Body of pancreas (tissue), 4 donors: ENCODE results near the gene IL4R.

Source experiments
- POLR2A ChIP-seq, 3 donors: fragments of 450-650 bp; IDR thresholded peaks; one replicate each; pipeline ENCODE4 v1.6.1; 2016; ENCODE audit warnings: antibody characterized with exemption in 3 of 3, mild to moderate bottlenecking in 2 of 3
- TF ChIP-seq, protein P1 (sequence below), 7 experiments: fragments of 450-650 bp in 4 of 7; fragments of 200-600 bp in 3 of 7; sonication (generic) in 3 of 7; IDR thresholded peaks; one replicate each; pipeline ENCODE4 v1.5.1; 2016 to 2019; ENCODE audit warnings: antibody characterized with exemption in 7 of 7

GRCh38 chr16:27381236-27381635 is 67.5 kb downstream of the IL4R start:
- TF ChIP-seq, protein P1, sequence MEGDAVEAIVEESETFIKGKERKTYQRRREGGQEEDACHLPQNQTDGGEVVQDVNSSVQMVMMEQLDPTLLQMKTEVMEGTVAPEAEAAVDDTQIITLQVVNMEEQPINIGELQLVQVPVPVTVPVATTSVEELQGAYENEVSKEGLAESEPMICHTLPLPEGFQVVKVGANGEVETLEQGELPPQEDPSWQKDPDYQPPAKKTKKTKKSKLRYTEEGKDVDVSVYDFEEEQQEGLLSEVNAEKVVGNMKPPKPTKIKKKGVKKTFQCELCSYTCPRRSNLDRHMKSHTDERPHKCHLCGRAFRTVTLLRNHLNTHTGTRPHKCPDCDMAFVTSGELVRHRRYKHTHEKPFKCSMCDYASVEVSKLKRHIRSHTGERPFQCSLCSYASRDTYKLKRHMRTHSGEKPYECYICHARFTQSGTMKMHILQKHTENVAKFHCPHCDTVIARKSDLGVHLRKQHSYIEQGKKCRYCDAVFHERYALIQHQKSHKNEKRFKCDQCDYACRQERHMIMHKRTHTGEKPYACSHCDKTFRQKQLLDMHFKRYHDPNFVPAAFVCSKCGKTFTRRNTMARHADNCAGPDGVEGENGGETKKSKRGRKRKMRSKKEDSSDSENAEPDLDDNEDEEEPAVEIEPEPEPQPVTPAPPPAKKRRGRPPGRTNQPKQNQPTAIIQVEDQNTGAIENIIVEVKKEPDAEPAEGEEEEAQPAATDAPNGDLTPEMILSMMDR (IDR thresholded peaks at IDR 0.05): no peak
- TF ChIP-seq POLR2A (IDR thresholded peaks at IDR 0.05): no peak
